ENCODE data around the gene CDKN2B-AS1.
A peak's percentile ranks its signal among the peaks of the same experiment; 100 is the strongest.

Gene CDKN2B-AS1

GRCh38 chr9:21970800-21971640 is 23.6 kb upstream of the CDKN2B-AS1 start:
- no peak overlapping the region for H3K4me3 ChIP-seq (ENCODE audit: low read length)
- DNase-seq (ENCODE audit: low read depth), result no peak
- TF ChIP-seq CTCF (conservative IDR thresholded peaks at IDR 0.05; ENCODE audit: low read length), result no peak

GRCh38 chr9:21972361-21972760 is 22.2 kb upstream of the CDKN2B-AS1 start:
- TF ChIP-seq CTCF (conservative IDR thresholded peaks at IDR 0.05; ENCODE audit: low read length), result no peak
- DNase-seq (ENCODE audit: low read depth), result no peak
- H3K4me3 ChIP-seq (ENCODE audit: low read length), result no peak overlapping the region

GRCh38 chr9:21974343-21974721 is 20.3 kb upstream of the CDKN2B-AS1 start:
- peak overlapping the region; percentile 68 for H3K4me3 ChIP-seq (ENCODE audit: low read length)
- no peak for DNase-seq (ENCODE audit: low read depth)
- TF ChIP-seq CTCF (conservative IDR thresholded peaks at IDR 0.05; ENCODE audit: low read length), result no peak

- peak; percentile 47 for DNase-seq (ENCODE audit: low read depth)
- TF ChIP-seq CTCF (conservative IDR thresholded peaks at IDR 0.05; ENCODE audit: low read length), result no peak
- peak overlapping the region; percentile 68 for H3K4me3 ChIP-seq (ENCODE audit: low read length)
These were observed 19.7 kb upstream of the CDKN2B-AS1 start for GRCh38 chr9:21974722-21975409.

GRCh38 chr9:21976334-21976875 is 18.2 kb upstream of the CDKN2B-AS1 start:
- DNase-seq (ENCODE audit: low read depth), result no peak
- no peak for TF ChIP-seq CTCF (conservative IDR thresholded peaks at IDR 0.05; ENCODE audit: low read length)
- H3K4me3 ChIP-seq (ENCODE audit: low read length), result no peak overlapping the region

GRCh38 chr9:21982391-21982790 is 12.2 kb upstream of the CDKN2B-AS1 start:
- TF ChIP-seq CTCF (conservative IDR thresholded peaks at IDR 0.05; ENCODE audit: low read length), result no peak
- H3K4me3 ChIP-seq (ENCODE audit: low read length), result no peak overlapping the region
- no peak for DNase-seq (ENCODE audit: low read depth)
